Bronchial epithelial cell (primary cell): Measurements from ENCODE around the gene PPP1CC. TPM values are rescaled to one million over a fixed set of nuclear protein-coding genes. Genes with fewer than 3 reads are reported as not detected.
"Not testable (repeated sequence)": the region's sequence is repeated elsewhere in the genome, so short reads cannot be mapped to it uniquely, and the experiment has no call there.

Source experiments
- DNase-seq: peaks from one replicate; pipeline ENCODE4 v3.0.0-alpha.2; 2010; ENCODE audit warnings: low read depth
- FAIRE-seq: peaks from 2 replicates; lab custom pipeline; 2011; peaks lifted over from hg19 to GRCh38; lab: Jason Lieb, UNC
- H3K27me3 ChIP-seq: 2 replicates; pipeline ENCODE4 v1.5.1; 2011; ENCODE audit warnings: low read length; ENCODE audit not compliant: control insufficient read depth, insufficient read depth
- H3K36me3 ChIP-seq: 2 replicates; pipeline ENCODE4 v1.5.1; 2011; ENCODE audit warnings: low read length; ENCODE audit not compliant: control insufficient read depth, insufficient read depth
- H3K4me3 ChIP-seq: 2 replicates; pipeline ENCODE4 v1.5.1; 2011; ENCODE audit warnings: mild to moderate bottlenecking, low read depth, low read length, control low read depth
- CTCF ChIP-seq: IDR thresholded peaks from 2 replicates; pipeline ENCODE4 v1.5.1; 2011; ENCODE audit warnings: mild to moderate bottlenecking, moderate library complexity, low read length, control low read depth, inconsistent platforms; ENCODE audit not compliant: insufficient read depth, severe bottlenecking
- total RNA-seq: library from RNA; depleted of rRNA; stranded (reverse); fragments of >200 nt; gene quantifications from 2 replicates; pipeline ENCODE4 v1.2.1, GENCODE V29; 2014

Gene PPP1CC
- total RNA-seq, 1 donor from 2014 or later, result 86.6 TPM

GRCh38 chr12:110774824-110775223, 32.1 kb upstream of the PPP1CC start:
- no peaks in the 10 kb centered on the region for H3K27me3 ChIP-seq
- no peaks in the 10 kb centered on the region for H3K36me3 ChIP-seq
- no peak overlapping the region for H3K4me3 ChIP-seq
- no peak for TF ChIP-seq CTCF
- FAIRE-seq, result no peak
- DNase-seq, result no peak

GRCh38 chr12:110768960-110769359, 26.3 kb upstream of the PPP1CC start:
- FAIRE-seq (no peak), DNase-seq (no peak)
- no peak overlapping the region for H3K4me3 ChIP-seq

GRCh38 chr12:110767863-110768262, 25.2 kb upstream of the PPP1CC start:
- TF ChIP-seq CTCF, result no peak
- no peak for DNase-seq
- Histone ChIP-seq H3K27me3 (no peaks in the 10 kb centered on the region), H3K4me3 (no peak overlapping the region), H3K36me3 (no peaks in the 10 kb centered on the region)
- FAIRE-seq, result no peak

More at GRCh38 chr12:110768960-110769359, 26.3 kb upstream of the PPP1CC start:
- TF ChIP-seq CTCF, result no peak
- no peaks in the 10 kb centered on the region for H3K27me3 ChIP-seq
- H3K36me3 ChIP-seq, result no peaks in the 10 kb centered on the region

GRCh38 chr12:110766311-110767154, 23.8 kb upstream of the PPP1CC start:
- FAIRE-seq (no peak), DNase-seq (no peak)
- no peak for TF ChIP-seq CTCF
- no peaks in the 10 kb centered on the region for H3K27me3 ChIP-seq
- no peak overlapping the region for H3K4me3 ChIP-seq
- no peaks in the 10 kb centered on the region for H3K36me3 ChIP-seq

- FAIRE-seq, DNase-seq: not testable (repeated sequence)
Measured at GRCh38 chr12:110765572-110765971, 22.9 kb upstream of the PPP1CC start.

GRCh38 chr12:110765111-110765510, 22.4 kb upstream of the PPP1CC start:
- no peak for FAIRE-seq

More at GRCh38 chr12:110765572-110765971, 22.9 kb upstream of the PPP1CC start:
- H3K36me3 ChIP-seq, H3K27me3 ChIP-seq, H3K4me3 ChIP-seq: not testable (repeated sequence)

More at GRCh38 chr12:110765111-110765510, 22.4 kb upstream of the PPP1CC start:
- no peak for DNase-seq
- no peak overlapping the region for H3K4me3 ChIP-seq
- TF ChIP-seq CTCF, result no peak
- H3K36me3 ChIP-seq, result no peaks in the 10 kb centered on the region
- no peaks in the 10 kb centered on the region for H3K27me3 ChIP-seq
